ENCODE data around the gene FADS6.

DNA sequence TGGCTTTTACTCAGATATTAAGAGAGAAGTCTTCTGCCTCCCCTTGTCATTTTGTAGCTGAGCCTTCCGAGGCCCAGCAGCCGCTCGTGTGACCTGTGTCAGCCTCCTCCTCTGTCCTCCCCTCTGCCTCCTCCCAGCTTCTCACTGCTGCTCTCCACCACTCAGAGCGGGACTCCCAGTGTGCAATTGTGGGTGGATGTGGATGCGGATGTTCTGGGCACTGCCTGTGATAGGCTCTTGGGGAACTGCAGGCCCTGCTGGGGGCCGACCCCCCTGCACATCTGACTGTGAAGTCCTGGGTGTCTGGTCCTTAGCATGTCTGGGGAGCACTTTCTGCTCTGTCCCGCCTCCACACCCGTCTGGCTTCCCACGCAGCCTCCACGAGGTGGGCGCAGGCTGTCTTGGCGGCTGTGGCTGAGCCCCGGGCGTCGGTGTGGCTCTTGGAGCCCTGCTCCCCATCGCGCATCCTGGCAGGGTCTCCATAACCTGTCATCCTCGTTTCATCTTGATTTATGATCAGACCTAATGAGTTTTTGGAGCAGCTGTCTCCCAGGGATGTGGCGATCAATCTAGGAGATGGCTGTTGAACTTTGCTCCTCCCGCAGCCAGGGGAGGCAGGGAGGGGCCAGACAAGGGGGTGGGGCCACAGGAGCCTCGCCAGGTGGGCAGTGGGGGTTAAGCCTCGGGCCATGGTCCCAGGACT lies 61.8 kb downstream of the FADS6 start:
- TF ChIP-seq, protein P1, sequence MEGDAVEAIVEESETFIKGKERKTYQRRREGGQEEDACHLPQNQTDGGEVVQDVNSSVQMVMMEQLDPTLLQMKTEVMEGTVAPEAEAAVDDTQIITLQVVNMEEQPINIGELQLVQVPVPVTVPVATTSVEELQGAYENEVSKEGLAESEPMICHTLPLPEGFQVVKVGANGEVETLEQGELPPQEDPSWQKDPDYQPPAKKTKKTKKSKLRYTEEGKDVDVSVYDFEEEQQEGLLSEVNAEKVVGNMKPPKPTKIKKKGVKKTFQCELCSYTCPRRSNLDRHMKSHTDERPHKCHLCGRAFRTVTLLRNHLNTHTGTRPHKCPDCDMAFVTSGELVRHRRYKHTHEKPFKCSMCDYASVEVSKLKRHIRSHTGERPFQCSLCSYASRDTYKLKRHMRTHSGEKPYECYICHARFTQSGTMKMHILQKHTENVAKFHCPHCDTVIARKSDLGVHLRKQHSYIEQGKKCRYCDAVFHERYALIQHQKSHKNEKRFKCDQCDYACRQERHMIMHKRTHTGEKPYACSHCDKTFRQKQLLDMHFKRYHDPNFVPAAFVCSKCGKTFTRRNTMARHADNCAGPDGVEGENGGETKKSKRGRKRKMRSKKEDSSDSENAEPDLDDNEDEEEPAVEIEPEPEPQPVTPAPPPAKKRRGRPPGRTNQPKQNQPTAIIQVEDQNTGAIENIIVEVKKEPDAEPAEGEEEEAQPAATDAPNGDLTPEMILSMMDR (IDR thresholded peaks at IDR 0.05; ENCODE audit: extremely low read depth in 1 of 2, insufficient read depth in 1 of 2, low read depth in 1 of 2, low read length in 2 of 2), result no peak
- TF ChIP-seq EZH2 (IDR thresholded peaks at IDR 0.05; ENCODE audit: borderline replicate concordance, low read depth, low read length, severe bottlenecking), result no peak
- TF ChIP-seq POLR2A (IDR thresholded peaks at IDR 0.05; ENCODE audit: low read depth, low read length), result no peak
- TF ChIP-seq POLR2AphosphoS5 (IDR thresholded peaks at IDR 0.05; ENCODE audit: insufficient read depth, low read depth, low read length), result no peak

All from endothelial cell of umbilical vein (primary cell).